Prostate gland (tissue), 2 donors: Measurements from ENCODE around the gene DACH1.

Source experiments
- POLR2A ChIP-seq: fragments of 450-650 bp; IDR thresholded peaks from one replicate; pipeline ENCODE4 v1.6.1; 2016; ENCODE audit warnings: antibody characterized with exemption, mild to moderate bottlenecking
- POLR2AphosphoS5 ChIP-seq: sonication (generic); formaldehyde crosslinking; IDR thresholded peaks from one replicate; pipeline ENCODE4 v1.6.1; 2017; ENCODE audit warnings: antibody characterized with exemption
- TF ChIP-seq, protein P1 (sequence below), 4 experiments: fragments of 200-600 bp in 2 of 4; fragments of 450-650 bp in 2 of 4; sonication (generic) in 2 of 4; IDR thresholded peaks; 1 replicate in 3 of 4; 2 replicates in 1 of 4; pipeline ENCODE4 v1.5.1; 2016 to 2019; ENCODE audit warnings: antibody characterized with exemption in 4 of 4, mild to moderate bottlenecking in 2 of 4, moderate library complexity in 2 of 4

DNA sequence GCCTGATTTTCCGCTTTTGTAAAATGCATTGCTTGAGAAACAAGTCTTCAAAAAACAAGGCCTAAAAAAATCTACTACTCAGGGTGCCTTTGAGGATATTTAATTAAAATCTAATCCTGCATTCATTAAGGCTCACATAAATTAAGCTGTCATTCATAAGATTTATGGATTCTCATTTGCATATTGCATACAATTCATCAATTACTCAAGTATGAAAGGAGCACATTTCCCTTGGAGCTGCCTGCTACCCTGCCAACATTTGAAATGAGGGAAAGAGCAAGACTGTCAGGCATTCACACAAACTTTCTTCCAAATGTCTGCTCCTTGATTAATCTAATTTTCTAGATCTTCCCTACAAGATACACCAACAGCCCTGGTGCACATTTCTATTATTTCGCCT is 140.0 kb downstream of the DACH1 start:
- TF ChIP-seq, protein P1, sequence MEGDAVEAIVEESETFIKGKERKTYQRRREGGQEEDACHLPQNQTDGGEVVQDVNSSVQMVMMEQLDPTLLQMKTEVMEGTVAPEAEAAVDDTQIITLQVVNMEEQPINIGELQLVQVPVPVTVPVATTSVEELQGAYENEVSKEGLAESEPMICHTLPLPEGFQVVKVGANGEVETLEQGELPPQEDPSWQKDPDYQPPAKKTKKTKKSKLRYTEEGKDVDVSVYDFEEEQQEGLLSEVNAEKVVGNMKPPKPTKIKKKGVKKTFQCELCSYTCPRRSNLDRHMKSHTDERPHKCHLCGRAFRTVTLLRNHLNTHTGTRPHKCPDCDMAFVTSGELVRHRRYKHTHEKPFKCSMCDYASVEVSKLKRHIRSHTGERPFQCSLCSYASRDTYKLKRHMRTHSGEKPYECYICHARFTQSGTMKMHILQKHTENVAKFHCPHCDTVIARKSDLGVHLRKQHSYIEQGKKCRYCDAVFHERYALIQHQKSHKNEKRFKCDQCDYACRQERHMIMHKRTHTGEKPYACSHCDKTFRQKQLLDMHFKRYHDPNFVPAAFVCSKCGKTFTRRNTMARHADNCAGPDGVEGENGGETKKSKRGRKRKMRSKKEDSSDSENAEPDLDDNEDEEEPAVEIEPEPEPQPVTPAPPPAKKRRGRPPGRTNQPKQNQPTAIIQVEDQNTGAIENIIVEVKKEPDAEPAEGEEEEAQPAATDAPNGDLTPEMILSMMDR (IDR thresholded peaks at IDR 0.05) = no peak
- no peak for TF ChIP-seq POLR2A
- no peak for TF ChIP-seq POLR2AphosphoS5
